Measurements from ENCODE around the gene FRMD6.
"Not testable (repeated sequence)": the region's sequence is repeated elsewhere in the genome, so short reads cannot be mapped to it uniquely, and the experiment has no call there.

- TF ChIP-seq, protein P1, sequence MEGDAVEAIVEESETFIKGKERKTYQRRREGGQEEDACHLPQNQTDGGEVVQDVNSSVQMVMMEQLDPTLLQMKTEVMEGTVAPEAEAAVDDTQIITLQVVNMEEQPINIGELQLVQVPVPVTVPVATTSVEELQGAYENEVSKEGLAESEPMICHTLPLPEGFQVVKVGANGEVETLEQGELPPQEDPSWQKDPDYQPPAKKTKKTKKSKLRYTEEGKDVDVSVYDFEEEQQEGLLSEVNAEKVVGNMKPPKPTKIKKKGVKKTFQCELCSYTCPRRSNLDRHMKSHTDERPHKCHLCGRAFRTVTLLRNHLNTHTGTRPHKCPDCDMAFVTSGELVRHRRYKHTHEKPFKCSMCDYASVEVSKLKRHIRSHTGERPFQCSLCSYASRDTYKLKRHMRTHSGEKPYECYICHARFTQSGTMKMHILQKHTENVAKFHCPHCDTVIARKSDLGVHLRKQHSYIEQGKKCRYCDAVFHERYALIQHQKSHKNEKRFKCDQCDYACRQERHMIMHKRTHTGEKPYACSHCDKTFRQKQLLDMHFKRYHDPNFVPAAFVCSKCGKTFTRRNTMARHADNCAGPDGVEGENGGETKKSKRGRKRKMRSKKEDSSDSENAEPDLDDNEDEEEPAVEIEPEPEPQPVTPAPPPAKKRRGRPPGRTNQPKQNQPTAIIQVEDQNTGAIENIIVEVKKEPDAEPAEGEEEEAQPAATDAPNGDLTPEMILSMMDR (conservative IDR thresholded peaks at IDR 0.05; ENCODE audit: low read depth in 2 of 2), result not testable (repeated sequence)
- not testable (repeated sequence) for TF ChIP-seq POLR2AphosphoS5 (IDR thresholded peaks at IDR 0.05; ENCODE audit: low read depth); EZH2 (IDR thresholded peaks at IDR 0.05; ENCODE audit: low read depth, unreplicated experiment); JUNB (IDR thresholded peaks at IDR 0.05; ENCODE audit: unreplicated experiment); EZH2phosphoT487 (IDR thresholded peaks at IDR 0.05; ENCODE audit: unreplicated experiment); ZNF331 (CRISPR knock-in tag; IDR thresholded peaks at IDR 0.05; ENCODE audit: low read depth); CREB1 (CRISPR knock-in tag; IDR thresholded peaks at IDR 0.05; ENCODE audit: low read depth); REST (IDR thresholded peaks at IDR 0.05; ENCODE audit: unreplicated experiment)
- TF ChIP-seq, protein P2, sequence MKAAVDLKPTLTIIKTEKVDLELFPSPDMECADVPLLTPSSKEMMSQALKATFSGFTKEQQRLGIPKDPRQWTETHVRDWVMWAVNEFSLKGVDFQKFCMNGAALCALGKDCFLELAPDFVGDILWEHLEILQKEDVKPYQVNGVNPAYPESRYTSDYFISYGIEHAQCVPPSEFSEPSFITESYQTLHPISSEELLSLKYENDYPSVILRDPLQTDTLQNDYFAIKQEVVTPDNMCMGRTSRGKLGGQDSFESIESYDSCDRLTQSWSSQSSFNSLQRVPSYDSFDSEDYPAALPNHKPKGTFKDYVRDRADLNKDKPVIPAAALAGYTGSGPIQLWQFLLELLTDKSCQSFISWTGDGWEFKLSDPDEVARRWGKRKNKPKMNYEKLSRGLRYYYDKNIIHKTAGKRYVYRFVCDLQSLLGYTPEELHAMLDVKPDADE (IDR thresholded peaks at IDR 0.05), result not testable (repeated sequence)
Observed at GRCh38 chr14:51757756-51758155, 106.0 kb downstream of the FRMD6 start.
